Gastroesophageal sphincter (tissue), 4 donors: ENCODE data around the gene COTL1. TPM values are rescaled to one million over a fixed set of nuclear protein-coding genes. Genes with fewer than 3 reads are reported as not detected.

ENCODE experiments used
- ATAC-seq: fragments of 150-250 bp; one replicate; pipeline ENCODE4 v1.9.1; 2016; ENCODE audit warnings: mild to moderate bottlenecking, moderate library complexity
- H3K27ac ChIP-seq, 4 donors: fragments of 200-600 bp; sonication (generic) in 3 of 4; 1 replicate in 3 of 4; 2 replicates in 1 of 4; pipeline ENCODE4 v1.5.1; 2016 to 2019
- H3K27me3 ChIP-seq: fragments of 200-600 bp; sonication (generic); one replicate; pipeline ENCODE4 v1.5.1; 2019
- H3K36me3 ChIP-seq, 2 donors: fragments of 200-600 bp; sonication (generic); one replicate each; pipeline ENCODE4 v1.5.1; 2019; ENCODE audit warnings: control low read depth in 1 of 2
- H3K4me1 ChIP-seq, 3 donors: fragments of 200-600 bp; sonication (generic); 1 replicate in 2 of 3; 2 replicates in 1 of 3; pipeline ENCODE4 v1.5.1; 2016 to 2019; ENCODE audit warnings: control low read depth in 2 of 3
- H3K4me3 ChIP-seq, 2 donors: fragments of 200-600 bp; sonication (generic); one replicate each; pipeline ENCODE4 v1.5.1; 2019; ENCODE audit warnings: mild to moderate bottlenecking in 1 of 2, moderate library complexity in 1 of 2
- H3K9me3 ChIP-seq, 3 donors: fragments of 200-600 bp; sonication (generic); one replicate each; pipeline ENCODE4 v1.5.1; 2017 to 2019; ENCODE audit warnings: control low read depth in 2 of 3
- EP300 ChIP-seq: sonication (generic); formaldehyde crosslinking; IDR thresholded peaks from one replicate; pipeline ENCODE4 v1.6.1; 2017; ENCODE audit warnings: antibody characterized with exemption, mild to moderate bottlenecking
- POLR2A ChIP-seq, 2 donors: fragments of 450-650 bp; IDR thresholded peaks; one replicate each; pipeline ENCODE4 v1.6.1; 2017; ENCODE audit warnings: antibody characterized with exemption in 2 of 2, mild to moderate bottlenecking in 2 of 2, moderate library complexity in 1 of 2
- POLR2AphosphoS5 ChIP-seq: sonication (generic); formaldehyde crosslinking; IDR thresholded peaks from one replicate; pipeline ENCODE4 v1.6.1; 2017; ENCODE audit warnings: antibody characterized with exemption
- WGBS, 2 donors: methylation state at CpG; one replicate each; pipeline ENCODE4 v1.1.5; 2018; ENCODE audit warnings: low coverage in 1 of 2; 5-methylcytosine and 5-hydroxymethylcytosine counted together
- total RNA-seq, 4 donors: library from RNA; depleted of rRNA; stranded (reverse); fragments of >200 nt; gene quantifications; one replicate each; pipeline ENCODE4 v1.1.0, GENCODE V29; 2016
- TF ChIP-seq, protein P1 (sequence below), 4 experiments: fragments of 200-600 bp in 2 of 4; fragments of 450-650 bp in 2 of 4; sonication (generic) in 1 of 4; IDR thresholded peaks; one replicate each; pipeline ENCODE4 v1.5.1; 2017 to 2019; ENCODE audit warnings: antibody characterized with exemption in 4 of 4, mild to moderate bottlenecking in 2 of 4, moderate library complexity in 2 of 4

COTL1 gene
- total RNA-seq, 4 donors from 2014 or later = 13.1 to 46.2 (median 37.3) TPM

GRCh38 chr16:84643674-84644073 is 25.8 kb upstream of the COTL1 start:
- Histone ChIP-seq H3K9me3 (no peaks in the 10 kb centered on the region), H3K27ac (peak overlapping the region; percentile 13 to 79 (median 67)), H3K27me3 (no peaks in the 10 kb centered on the region), H3K4me1 (peaks cover 9 to 38% (median 16%) of the 10 kb centered on the region in 3 donors), H3K36me3 (no peaks in the 10 kb centered on the region), H3K4me3 (no peak overlapping the region)
- ATAC-seq = no peak
- TF ChIP-seq, protein P1, sequence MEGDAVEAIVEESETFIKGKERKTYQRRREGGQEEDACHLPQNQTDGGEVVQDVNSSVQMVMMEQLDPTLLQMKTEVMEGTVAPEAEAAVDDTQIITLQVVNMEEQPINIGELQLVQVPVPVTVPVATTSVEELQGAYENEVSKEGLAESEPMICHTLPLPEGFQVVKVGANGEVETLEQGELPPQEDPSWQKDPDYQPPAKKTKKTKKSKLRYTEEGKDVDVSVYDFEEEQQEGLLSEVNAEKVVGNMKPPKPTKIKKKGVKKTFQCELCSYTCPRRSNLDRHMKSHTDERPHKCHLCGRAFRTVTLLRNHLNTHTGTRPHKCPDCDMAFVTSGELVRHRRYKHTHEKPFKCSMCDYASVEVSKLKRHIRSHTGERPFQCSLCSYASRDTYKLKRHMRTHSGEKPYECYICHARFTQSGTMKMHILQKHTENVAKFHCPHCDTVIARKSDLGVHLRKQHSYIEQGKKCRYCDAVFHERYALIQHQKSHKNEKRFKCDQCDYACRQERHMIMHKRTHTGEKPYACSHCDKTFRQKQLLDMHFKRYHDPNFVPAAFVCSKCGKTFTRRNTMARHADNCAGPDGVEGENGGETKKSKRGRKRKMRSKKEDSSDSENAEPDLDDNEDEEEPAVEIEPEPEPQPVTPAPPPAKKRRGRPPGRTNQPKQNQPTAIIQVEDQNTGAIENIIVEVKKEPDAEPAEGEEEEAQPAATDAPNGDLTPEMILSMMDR (IDR thresholded peaks at IDR 0.05) = no peak
- TF ChIP-seq EP300 (no peak), POLR2A (IDR thresholded peaks at IDR 0.05) (no peak), POLR2AphosphoS5 (no peak)
- WGBS, 2 donors = 80% methylated on average over 1 of the region's 4 CpGs; no CpG with 5 or more reads in 1 of the 2 donors

DNA sequence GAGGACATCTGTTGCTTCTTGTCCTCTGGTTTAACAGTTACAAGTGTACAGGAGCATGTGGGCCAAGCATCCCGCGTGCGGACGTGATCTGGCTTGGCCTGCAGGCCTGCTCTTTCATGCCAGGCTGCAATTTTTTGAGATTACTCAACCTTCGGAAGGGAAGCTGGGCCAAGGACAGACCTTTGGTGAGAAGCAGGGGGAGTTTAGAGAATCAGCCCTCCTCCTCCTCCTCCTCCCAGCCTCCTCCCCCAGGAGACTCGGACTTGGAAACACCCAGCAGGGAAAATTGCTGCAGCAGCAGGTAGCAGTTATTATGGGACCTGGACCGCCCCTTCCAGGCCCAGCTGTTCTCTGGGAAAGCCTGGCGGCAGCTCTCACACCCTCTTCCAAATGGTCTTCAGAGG is 25.3 kb upstream of the COTL1 start:
- H3K9me3 ChIP-seq = no peaks in the 10 kb centered on the region
- no peak overlapping the region for H3K4me3 ChIP-seq
- peak; percentile 93 for ATAC-seq
- 3% methylated on average over 5 of the region's 8 CpGs; no CpG with 5 or more reads in 1 of the 2 donors for WGBS, 2 donors
- peaks cover 9 to 38% (median 16%) of the 10 kb centered on the region in 3 donors for H3K4me1 ChIP-seq
- H3K27ac ChIP-seq = peak overlapping the region; percentile 26 to 79 (median 67)
- peak; percentile 90 for TF ChIP-seq POLR2AphosphoS5
- TF ChIP-seq, protein P1 (IDR thresholded peaks at IDR 0.05) = no peak
- TF ChIP-seq POLR2A (IDR thresholded peaks at IDR 0.05) = no peak
- no peaks in the 10 kb centered on the region for H3K36me3 ChIP-seq
- H3K27me3 ChIP-seq = no peaks in the 10 kb centered on the region

- TF ChIP-seq POLR2A (IDR thresholded peaks at IDR 0.05) = no peak
- no peak for TF ChIP-seq EP300
- TF ChIP-seq POLR2AphosphoS5 = no peak
- TF ChIP-seq, protein P1 (IDR thresholded peaks at IDR 0.05) = no peak
- WGBS, 2 donors = 87 to 100% methylated on average over 2 to 6 of the region's 6 CpGs
- ATAC-seq = no peak
- H3K27me3 ChIP-seq = no peaks in the 10 kb centered on the region
- peaks cover 9 to 29% (median 16%) of the 10 kb centered on the region in 3 donors for H3K4me1 ChIP-seq
- no peak overlapping the region for H3K4me3 ChIP-seq
- no peaks in the 10 kb centered on the region for H3K9me3 ChIP-seq
- H3K36me3 ChIP-seq = no peaks in the 10 kb centered on the region
- H3K27ac ChIP-seq = no peak overlapping the region
These were observed 23.9 kb upstream of the COTL1 start for GRCh38 chr16:84641643-84642358.

- TF ChIP-seq POLR2AphosphoS5 (no peak), EP300 (no peak), POLR2A (IDR thresholded peaks at IDR 0.05) (no peak)
- TF ChIP-seq, protein P1 (IDR thresholded peaks at IDR 0.05) = no peak
- H3K4me1 ChIP-seq = peaks cover 9 to 34% (median 16%) of the 10 kb centered on the region in 3 donors
- H3K36me3 ChIP-seq = no peaks in the 10 kb centered on the region
- H3K27me3 ChIP-seq = no peaks in the 10 kb centered on the region
- H3K27ac ChIP-seq = no peak overlapping the region
- no peak overlapping the region for H3K4me3 ChIP-seq
- no peak for ATAC-seq
- no peaks in the 10 kb centered on the region for H3K9me3 ChIP-seq
- WGBS, 2 donors = 87 to 89% methylated on average over 3 to 5 of the region's 5 CpGs
These were observed 22.3 kb upstream of the COTL1 start for GRCh38 chr16:84640145-84640544.
